Esophagus squamous epithelium (tissue), 5 donors: ENCODE data around the gene PSMD8. TPM values are rescaled to one million over a fixed set of nuclear protein-coding genes. Genes with fewer than 3 reads are reported as not detected.
"Not testable (repeated sequence)": the region's sequence is repeated elsewhere in the genome, so short reads cannot be mapped to it uniquely, and the experiment has no call there.

ENCODE experiments used
- DNase-seq: peaks from one replicate; lab custom pipeline; 2025; lab: John Stamatoyannopoulos, UW
- H3K27ac ChIP-seq, 4 donors: fragments of 200-600 bp; sonication (generic); one replicate each; pipeline ENCODE4 v1.5.1; 2016 to 2019; ENCODE audit warnings: mild to moderate bottlenecking in 1 of 4
- H3K27me3 ChIP-seq, 4 donors: fragments of 200-600 bp; sonication (generic); 1 replicate in 3 of 4; 2 replicates in 1 of 4; pipeline versions ENCODE4 v1.5.1 to v1.6.0; 2017 to 2021; ENCODE audit warnings: antibody characterized with exemption in 1 of 4
- H3K36me3 ChIP-seq, 3 donors: fragments of 200-600 bp; sonication (generic); one replicate each; pipeline ENCODE4 v1.5.1; 2016 to 2019
- H3K4me1 ChIP-seq, 3 donors: fragments of 200-600 bp; sonication (generic); one replicate each; pipeline ENCODE4 v1.5.1; 2017 to 2019
- H3K4me3 ChIP-seq, 4 donors: fragments of 200-600 bp; sonication (generic); 1 replicate in 3 of 4; 2 replicates in 1 of 4; pipeline ENCODE4 v1.5.1; 2016 to 2019; ENCODE audit warnings: mild to moderate bottlenecking in 2 of 4, moderate library complexity in 1 of 4
- H3K9me3 ChIP-seq, 3 donors: fragments of 200-600 bp; sonication (generic); one replicate each; pipeline ENCODE4 v1.5.1; 2016 to 2019
- CTCF ChIP-seq, 6 experiments: fragments of 450-650 bp in 4 of 6; fragments of 200-600 bp in 2 of 6; sonication (generic) in 2 of 6; IDR thresholded peaks; one replicate each; pipeline ENCODE4 v1.5.1; 2016 to 2019; ENCODE audit warnings: antibody characterized with exemption in 6 of 6, mild to moderate bottlenecking in 4 of 6, moderate library complexity in 4 of 6
- POLR2A ChIP-seq, 4 donors: fragments of 450-650 bp; IDR thresholded peaks; one replicate each; pipeline ENCODE4 v1.6.1; 2017; ENCODE audit warnings: antibody characterized with exemption in 4 of 4, mild to moderate bottlenecking in 4 of 4, moderate library complexity in 3 of 4
- WGBS, 2 donors: methylation state at CpG; one replicate each; pipeline ENCODE4 v1.1.5; 2018; 5-methylcytosine and 5-hydroxymethylcytosine counted together
- intact Hi-C: fragments of 100-400 bp; cut with DNase I; formaldehyde crosslinking; loops from one replicate; pipeline ENCODE4 v1.15.0; 2022
- total RNA-seq, 4 donors: library from RNA; depleted of rRNA; stranded (reverse); fragments of >200 nt; gene quantifications; one replicate each; pipeline ENCODE4 v1.1.0, GENCODE V29; 2016
- donor health status: DM: yes; HTN: yes; CAD: no.

The PSMD8 gene
- total RNA-seq, 4 donors from 2014 or later: 172 to 231 (median 197) TPM

GRCh38 chr19:38405276-38405675 lies 30.9 kb downstream of the PSMD8 start:
- Histone ChIP-seq H3K4me1 (peaks cover 5 to 20% (median 11%) of the 10 kb centered on the region in 3 donors), H3K27ac (no peak overlapping the region), H3K4me3 (no peak overlapping the region), H3K27me3 (peaks cover 0 to 7% (median 0%) of the 10 kb centered on the region in 4 donors), H3K9me3 (no peaks in the 10 kb centered on the region), H3K36me3 (peaks cover 0 to 48% (median 9%) of the 10 kb centered on the region in 3 donors)
- no peak for TF ChIP-seq POLR2A (IDR thresholded peaks at IDR 0.05)
- no peak for TF ChIP-seq CTCF (IDR thresholded peaks at IDR 0.05)
- 85 to 97% methylated on average over 6 to 8 of the region's 8 CpGs for WGBS, 2 donors
- intact Hi-C loops: no loop called here
- DNase-seq: no peak

- Histone ChIP-seq H3K4me1 (peaks cover 0 to 3% (median 0%) of the 10 kb centered on the region in 3 donors), H3K27ac (no peak overlapping the region), H3K36me3 (peaks cover 0 to 47% (median 9%) of the 10 kb centered on the region in 3 donors), H3K27me3 (no peaks in the 10 kb centered on the region), H3K4me3 (no peak overlapping the region), H3K9me3 (no peaks in the 10 kb centered on the region)
- TF ChIP-seq POLR2A (IDR thresholded peaks at IDR 0.05) (no peak), CTCF (IDR thresholded peaks at IDR 0.05) (no peak)
- intact Hi-C loops: no loop called here
- 54 to 61% methylated on average over 7 of the region's 7 CpGs for WGBS, 2 donors
- DNase-seq: no peak
These were observed 35.3 kb downstream of the PSMD8 start for GRCh38 chr19:38409631-38410133.

GRCh38 chr19:38410407-38410806 lies 36.0 kb downstream of the PSMD8 start:
- DNase-seq, H3K4me3 ChIP-seq, H3K9me3 ChIP-seq, H3K4me1 ChIP-seq, H3K27ac ChIP-seq, H3K27me3 ChIP-seq, intact Hi-C loops: not testable (repeated sequence)
- 69 to 74% methylated on average over 4 to 6 of the region's 6 CpGs for WGBS, 2 donors
- peaks cover 0 to 40% (median 3%) of the 10 kb centered on the region in 3 donors for H3K36me3 ChIP-seq

DNA sequence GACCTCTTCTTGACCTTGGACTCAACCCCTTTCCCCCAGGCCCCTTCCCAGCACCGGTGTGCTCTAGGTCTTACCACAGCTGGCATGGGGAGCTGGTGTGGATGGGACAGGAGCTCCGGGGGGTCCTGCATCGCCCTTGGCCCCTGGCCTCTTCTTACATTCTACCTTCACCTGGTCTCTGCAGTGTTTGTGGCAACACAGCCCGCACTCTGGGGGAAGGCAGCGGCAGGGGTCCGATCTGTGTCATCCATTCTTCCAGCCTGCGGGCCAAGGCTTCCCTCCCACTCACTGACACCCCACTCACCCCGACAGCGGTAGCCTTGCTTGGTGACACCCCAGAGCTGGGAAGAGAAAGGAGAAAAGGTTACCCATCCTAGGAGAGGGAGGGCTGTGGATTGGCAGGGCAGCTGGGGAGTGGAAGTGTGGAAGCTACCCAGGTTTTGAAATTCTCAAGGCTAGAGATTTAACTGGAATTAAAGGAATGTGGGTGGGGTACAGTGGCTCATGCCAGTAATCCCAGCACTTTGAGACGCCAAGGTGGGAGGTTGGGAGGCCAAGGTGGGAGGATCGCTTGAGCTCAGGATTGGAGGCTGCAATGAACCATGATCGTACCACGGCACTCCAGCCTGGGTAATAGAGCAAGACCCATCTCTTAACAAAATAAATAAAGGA lies 36.8 kb downstream of the PSMD8 start:
- TF ChIP-seq CTCF (IDR thresholded peaks at IDR 0.05) (no peak), POLR2A (IDR thresholded peaks at IDR 0.05) (no peak)
- no peak overlapping the region for H3K27ac ChIP-seq
- no peaks in the 10 kb centered on the region for H3K9me3 ChIP-seq
- DNase-seq: no peak
- H3K4me3 ChIP-seq: no peak overlapping the region
- H3K36me3 ChIP-seq: peaks cover 0 to 32% (median 0%) of the 10 kb centered on the region in 3 donors
- no peaks in the 10 kb centered on the region for H3K27me3 ChIP-seq
- intact Hi-C loops: no loop called here
- WGBS, 2 donors: 79 to 81% methylated on average over 7 to 10 of the region's 13 CpGs
- H3K4me1 ChIP-seq: no peaks in the 10 kb centered on the region

DNA sequence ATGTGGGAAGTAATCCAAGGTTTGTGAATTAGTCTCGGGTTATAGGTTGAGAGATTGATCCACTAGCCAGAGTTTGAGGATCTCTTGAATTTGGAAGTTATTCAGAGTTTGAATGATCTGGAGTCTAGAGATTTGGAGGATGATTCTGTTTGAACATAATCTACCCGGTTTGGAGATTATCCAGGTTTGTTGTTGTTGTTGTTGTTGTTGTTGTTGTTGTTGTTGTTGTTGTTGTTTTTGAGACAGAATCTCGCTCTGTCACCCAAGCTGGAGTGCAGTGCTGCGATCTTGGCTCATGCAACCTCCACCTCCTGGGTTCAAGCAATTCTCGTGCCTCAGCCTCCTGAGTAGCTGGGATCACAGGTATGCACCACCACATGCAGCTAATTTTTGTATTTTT lies 37.5 kb downstream of the PSMD8 start:
- H3K4me1 ChIP-seq, DNase-seq, H3K4me3 ChIP-seq, H3K27ac ChIP-seq, intact Hi-C loops, H3K9me3 ChIP-seq, H3K27me3 ChIP-seq: not testable (repeated sequence)
- H3K36me3 ChIP-seq: peaks cover 0 to 25% (median 0%) of the 10 kb centered on the region in 3 donors
- 75 to 82% methylated on average over 5 of the region's 5 CpGs for WGBS, 2 donors

- WGBS, 2 donors: 91 to 100% methylated on average over 5 to 8 of the region's 8 CpGs
- peaks cover 0 to 2% (median 0%) of the 10 kb centered on the region in 4 donors for H3K27me3 ChIP-seq
- H3K4me3 ChIP-seq: no peak overlapping the region
- peaks cover 0 to 2% (median 0%) of the 10 kb centered on the region in 3 donors for H3K4me1 ChIP-seq
- no peak for DNase-seq
- intact Hi-C loops: no loop called here
- no peaks in the 10 kb centered on the region for H3K9me3 ChIP-seq
- H3K27ac ChIP-seq: no peak overlapping the region
- no peak for TF ChIP-seq CTCF (IDR thresholded peaks at IDR 0.05)
- TF ChIP-seq POLR2A (IDR thresholded peaks at IDR 0.05): no peak
- H3K36me3 ChIP-seq: peaks cover 0 to 19% (median 0%) of the 10 kb centered on the region in 3 donors
These were observed 38.1 kb downstream of the PSMD8 start for GRCh38 chr19:38412491-38412890.
